GM23248 (cell line): ENCODE measurements around the gene ZFP69. TPM values are rescaled to one million over a fixed set of nuclear protein-coding genes. Genes with fewer than 3 reads are reported as not detected.

Source experiments
- DNase-seq: peaks from one replicate; pipeline ENCODE4 v3.0.0-alpha.2; 2015
- H2AFZ ChIP-seq: fragments of 200-600 bp; sonication (generic); 2 replicates; pipeline ENCODE4 v1.6.1; 2016; ENCODE audit warnings: antibody characterized with exemption
- H3F3A ChIP-seq: fragments of 200-600 bp; sonication (generic); 2 replicates; pipeline ENCODE4 v1.6.1; 2016; ENCODE audit warnings: mild to moderate bottlenecking, antibody characterized with exemption, mixed run types; ENCODE audit not compliant: insufficient read depth
- H3K27ac ChIP-seq: fragments of 200-600 bp; sonication (generic); 2 replicates; pipeline ENCODE4 v1.5.1; 2016; ENCODE audit warnings: mild to moderate bottlenecking
- H3K27me3 ChIP-seq: fragments of 200-600 bp; sonication (generic); replicated peaks from 2 replicates; pipeline ENCODE4 v1.6.1; 2016; ENCODE audit warnings: mild to moderate bottlenecking; ENCODE audit not compliant: insufficient read depth
- H3K36me3 ChIP-seq: fragments of 200-600 bp; sonication (generic); 2 replicates; pipeline ENCODE4 v1.6.1; 2016; ENCODE audit warnings: low read depth, mild to moderate bottlenecking
- H3K4me1 ChIP-seq: fragments of 200-600 bp; sonication (generic); 2 replicates; pipeline ENCODE4 v1.6.1; 2016; ENCODE audit warnings: mild to moderate bottlenecking; ENCODE audit not compliant: insufficient read depth
- H3K4me2 ChIP-seq: fragments of 200-600 bp; sonication (generic); one replicate; pipeline ENCODE4 v1.6.1; 2016; ENCODE audit warnings: mild to moderate bottlenecking; ENCODE audit not compliant: unreplicated experiment
- H3K4me3 ChIP-seq: fragments of 200-600 bp; sonication (generic); 2 replicates; pipeline ENCODE4 v1.5.1; 2016; ENCODE audit warnings: mild to moderate bottlenecking
- H3K79me2 ChIP-seq: fragments of 200-600 bp; sonication (generic); 2 replicates; pipeline ENCODE4 v1.6.1; 2016; ENCODE audit warnings: mild to moderate bottlenecking; ENCODE audit not compliant: insufficient read depth
- H3K9ac ChIP-seq: fragments of 200-600 bp; sonication (generic); 2 replicates; pipeline ENCODE4 v1.6.1; 2016; ENCODE audit warnings: mild to moderate bottlenecking
- H3K9me2 ChIP-seq: fragments of 200-600 bp; sonication (generic); 2 replicates; pipeline ENCODE4 v1.6.1; 2016; ENCODE audit warnings: mixed run types, mild to moderate bottlenecking, moderate library complexity; ENCODE audit not compliant: insufficient read depth
- H3K9me3 ChIP-seq: fragments of 200-600 bp; sonication (generic); one replicate; pipeline ENCODE4 v1.6.1; 2017; ENCODE audit warnings: low read depth
- H4K20me1 ChIP-seq: fragments of 200-600 bp; sonication (generic); 2 replicates; pipeline ENCODE4 v1.6.0; 2016; ENCODE audit not compliant: insufficient read depth
- EZH2 ChIP-seq: fragments of 200-600 bp; sonication (generic); IDR thresholded peaks from 2 replicates; pipeline ENCODE4 v1.6.1; 2018; ENCODE audit warnings: antibody characterized with exemption, mild to moderate bottlenecking; ENCODE audit not compliant: insufficient read depth, poor library complexity, severe bottlenecking
- EZH2phosphoT487 ChIP-seq: fragments of 200-600 bp; sonication (generic); IDR thresholded peaks from 2 replicates; pipeline ENCODE4 v1.6.1; 2018; ENCODE audit warnings: antibody characterized with exemption, moderate library complexity, mild to moderate bottlenecking, low read depth; ENCODE audit not compliant: insufficient read depth
- WGBS, 2 experiments: methylation state at CpG; one replicate each; pipeline ENCODE4 v1.1.6; 2015 to 2017; ENCODE audit warnings: low lambda C conversion rate in 2 of 2, low coverage in 1 of 2; ENCODE audit errors: missing lambda C conversion rate in 2 of 2; 5-methylcytosine and 5-hydroxymethylcytosine counted together
- in situ Hi-C: fragments of 300-500 bp; cut with MboI; formaldehyde crosslinking; loops from 2 replicates; pipeline ENCODE4 v1.15.0; 2020
- polyA plus RNA-seq: library from polyadenylated mRNA; unstranded; fragments of >200 nt; fragmentation: Nextera tagmentation; extraction: Ambion mirVana; gene quantifications from 2 replicates; pipeline ENCODE4 v1.2.1, GENCODE V29; 2016
- total RNA-seq: library from RNA; depleted of rRNA; stranded (reverse); fragments of >200 nt; shearing (Covaris generic); gene quantifications from 2 replicates; pipeline ENCODE4 v1.2.3, GENCODE V29; 2014; rRNA removed

ZFP69 gene
- total and polyA plus RNA-seq, 2 experiments from 2014 or later, result 1.9 to 3.8 TPM

GRCh38 chr1:40532062-40532389 is 54.9 kb downstream of the ZFP69 start:
- H3K9me3 ChIP-seq, result no peaks in the 10 kb centered on the region
- no peaks in the 10 kb centered on the region for H3K27me3 ChIP-seq
- no peaks in the 10 kb centered on the region for H3K9me2 ChIP-seq
- no peak for DNase-seq
- peak overlapping the region; percentile 82 for H3K9ac ChIP-seq
- no peaks in the 10 kb centered on the region for H4K20me1 ChIP-seq
- peak overlapping the region; percentile 98 for H3K4me3 ChIP-seq
- H3K4me1 ChIP-seq, result 0 out of 2 replicates have a peak, but pooled peaks cover 11% of the 10 kb centered on the region
- H3K79me2 ChIP-seq, result no peaks in the 10 kb centered on the region
- in situ Hi-C loops, result no loop called here
- 2 to 3% methylated on average over 3 of the region's 3 CpGs for WGBS, 2 experiments
- peak overlapping the region; percentile 98 for H3K4me2 ChIP-seq
- H2AFZ ChIP-seq, result peak overlapping the region; percentile 100
- peaks cover 15% of the 10 kb centered on the region for H3F3A ChIP-seq
- TF ChIP-seq EZH2, result no peak
- TF ChIP-seq EZH2phosphoT487, result no peak
- no peaks in the 10 kb centered on the region for H3K36me3 ChIP-seq
- peak overlapping the region; percentile 88; the same call in 1 of the 2 replicates for H3K27ac ChIP-seq

- no peaks in the 10 kb centered on the region for H3K36me3 ChIP-seq
- H2AFZ ChIP-seq, result peak overlapping the region; percentile 100
- H4K20me1 ChIP-seq, result no peaks in the 10 kb centered on the region
- H3K4me2 ChIP-seq, result peak overlapping the region; percentile 98
- 0 out of 2 replicates have a peak, but pooled peaks cover 11% of the 10 kb centered on the region for H3K4me1 ChIP-seq
- no peaks in the 10 kb centered on the region for H3K79me2 ChIP-seq
- peaks cover 15% of the 10 kb centered on the region for H3F3A ChIP-seq
- no peaks in the 10 kb centered on the region for H3K9me3 ChIP-seq
- TF ChIP-seq EZH2 (no peak), EZH2phosphoT487 (no peak)
- H3K9me2 ChIP-seq, result no peaks in the 10 kb centered on the region
- peak overlapping the region; percentile 98 for H3K4me3 ChIP-seq
- H3K9ac ChIP-seq, result no peak overlapping the region; the same call in 1 of the 2 replicates
- peak; percentile 66 for DNase-seq
- H3K27ac ChIP-seq, result no peak overlapping the region
- no peaks in the 10 kb centered on the region for H3K27me3 ChIP-seq
- in situ Hi-C loops, result no loop called here
These were observed 55.8 kb downstream of the ZFP69 start for GRCh38 chr1:40532844-40533424.

GRCh38 chr1:40534589-40534988 is 57.5 kb downstream of the ZFP69 start:
- Histone ChIP-seq H3K27me3 (no peaks in the 10 kb centered on the region), H3K36me3 (no peaks in the 10 kb centered on the region), H3K4me3 (no peak overlapping the region), H3F3A (peaks cover 15% of the 10 kb centered on the region), H3K4me1 (0 out of 2 replicates have a peak, but pooled peaks cover 11% of the 10 kb centered on the region), H2AFZ (no peak overlapping the region), H3K9ac (no peak overlapping the region), H3K79me2 (no peaks in the 10 kb centered on the region), H4K20me1 (no peaks in the 10 kb centered on the region), H3K27ac (no peak overlapping the region), H3K9me3 (no peaks in the 10 kb centered on the region), H3K9me2 (no peaks in the 10 kb centered on the region), H3K4me2 (no peak overlapping the region)
- DNase-seq, result no peak
- TF ChIP-seq EZH2phosphoT487, result no peak
- no peak for TF ChIP-seq EZH2
- in situ Hi-C loops, result no loop called here

- WGBS, 2 experiments, result 93 to 95% methylated on average over 2 of the region's 2 CpGs
- no peaks in the 10 kb centered on the region for H3K9me3 ChIP-seq
- no peaks in the 10 kb centered on the region for H3K9me2 ChIP-seq
- H3K4me2 ChIP-seq, result no peak overlapping the region
- no peaks in the 10 kb centered on the region for H4K20me1 ChIP-seq
- 0 out of 2 replicates have a peak, but pooled peaks cover 7% of the 10 kb centered on the region for H3K4me1 ChIP-seq
- H3K79me2 ChIP-seq, result no peaks in the 10 kb centered on the region
- H3K4me3 ChIP-seq, result no peak overlapping the region
- no peak overlapping the region for H2AFZ ChIP-seq
- H3F3A ChIP-seq, result peaks cover 5% of the 10 kb centered on the region
- H3K9ac ChIP-seq, result no peak overlapping the region
- no peaks in the 10 kb centered on the region for H3K36me3 ChIP-seq
- in situ Hi-C loops, result no loop called here
- no peak for TF ChIP-seq EZH2
- no peak for TF ChIP-seq EZH2phosphoT487
- H3K27ac ChIP-seq, result no peak overlapping the region
- no peak for DNase-seq
- no peaks in the 10 kb centered on the region for H3K27me3 ChIP-seq
These were observed 58.6 kb downstream of the ZFP69 start for GRCh38 chr1:40535732-40536131.

- no peak for TF ChIP-seq EZH2phosphoT487
- TF ChIP-seq EZH2, result no peak
- WGBS, 2 experiments, result 91 to 93% methylated on average over 7 of the region's 7 CpGs
- Histone ChIP-seq H3K9ac (no peak overlapping the region), H3K79me2 (no peaks in the 10 kb centered on the region), H2AFZ (no peak overlapping the region), H3F3A (no peaks in the 10 kb centered on the region), H4K20me1 (no peaks in the 10 kb centered on the region), H3K4me1 (no peaks in the 10 kb centered on the region), H3K27me3 (no peaks in the 10 kb centered on the region), H3K9me2 (no peaks in the 10 kb centered on the region), H3K4me2 (no peak overlapping the region), H3K36me3 (0 out of 2 replicates have a peak, but pooled peaks cover 6% of the 10 kb centered on the region), H3K4me3 (no peak overlapping the region), H3K27ac (no peak overlapping the region), H3K9me3 (no peaks in the 10 kb centered on the region)
- in situ Hi-C loops, result no loop called here
- DNase-seq, result no peak
These were observed 62.2 kb downstream of the ZFP69 start for GRCh38 chr1:40539338-40539737.

Other genes with a start within 250 kb of the ZFP69 start
- not detected in 2 replicates for gene TMCO2, start 229.4 kb upstream of the ZFP69 start, total RNA-seq
- gene TMCO2, start 229.4 kb upstream of the ZFP69 start, polyA plus RNA-seq, result not detected in 2 replicates
- 79.9 and 83.2 TPM in 2 replicates for gene ZMPSTE24, start 219.1 kb upstream of the ZFP69 start, total RNA-seq
- gene ZMPSTE24, start 219.1 kb upstream of the ZFP69 start, polyA plus RNA-seq, result 61.7 and 63.2 TPM in 2 replicates
- gene COL9A2, start 160.0 kb upstream of the ZFP69 start, total RNA-seq, result 0.89 and 2.8 TPM in 2 replicates
- gene COL9A2, start 160.0 kb upstream of the ZFP69 start, polyA plus RNA-seq, result 0.80 and 0.91 TPM in 2 replicates
- 14.3 and 15.6 TPM in 2 replicates for gene SMAP2, start 103.6 kb upstream of the ZFP69 start, total RNA-seq
- gene SMAP2, start 103.6 kb upstream of the ZFP69 start, polyA plus RNA-seq, result 12.2 and 13.0 TPM in 2 replicates
- 3.0 and 4.2 TPM in 2 replicates for gene ZFP69B, start 26.8 kb upstream of the ZFP69 start, total RNA-seq
- 3.7 and 3.9 TPM in 2 replicates for gene ZFP69B, start 26.8 kb upstream of the ZFP69 start, polyA plus RNA-seq
- 6.6 and 23.8 TPM in 2 replicates for gene EXO5, start 31.5 kb downstream of the ZFP69 start, total RNA-seq
- gene EXO5, start 31.5 kb downstream of the ZFP69 start, polyA plus RNA-seq, result 8.6 and 11.2 TPM in 2 replicates
- gene ZNF684, start 54.3 kb downstream of the ZFP69 start, total RNA-seq, result 6.2 and 9.1 TPM in 2 replicates
- gene ZNF684, start 54.3 kb downstream of the ZFP69 start, polyA plus RNA-seq, result 2.8 and 3.3 TPM in 2 replicates
- gene RIMS3, start 188.4 kb downstream of the ZFP69 start, total RNA-seq, result 0.25 TPM in 1 of 2 replicates, not detected in the other
- 0.08 and 0.18 TPM in 2 replicates for gene RIMS3, start 188.4 kb downstream of the ZFP69 start, polyA plus RNA-seq
- gene NFYC, start 214.4 kb downstream of the ZFP69 start, total RNA-seq, result 23.7 and 24.5 TPM in 2 replicates
- gene NFYC, start 214.4 kb downstream of the ZFP69 start, polyA plus RNA-seq, result 28.3 and 33.1 TPM in 2 replicates